Heart left ventricle (tissue), 16 donors: Measurements from ENCODE around the gene VASN. TPM values are rescaled to one million over a fixed set of nuclear protein-coding genes. Genes with fewer than 3 reads are reported as not detected.
"Not testable (repeated sequence)": the region's sequence is repeated elsewhere in the genome, so short reads cannot be mapped to it uniquely, and the experiment has no call there.

Experiments
- ATAC-seq, 4 donors: fragments of 200-7000 bp; cut with Tn5 transposase; one replicate each; pipeline ENCODE4 v1.9.1; 2020 to 2022; ENCODE audit warnings: moderate library complexity in 4 of 4, mild to moderate bottlenecking in 3 of 4, moderate number of reproducible peaks in 1 of 4
- DNase-seq, 5 donors: peaks; one replicate each; pipeline ENCODE4 v3.0.0-alpha.2; 2020
- H3K27ac ChIP-seq, 12 donors: fragments of 200-600 bp; sonication (generic) in 4 of 12; one replicate each; pipeline versions ENCODE4 v1.5.0 to v1.8.0; 2016 to 2022; ENCODE audit warnings: mild to moderate bottlenecking in 2 of 12
- H3K27me3 ChIP-seq, 9 donors: fragments of 200-600 bp; sonication (generic) in 2 of 9; one replicate each; pipeline versions ENCODE4 v1.5.1 to v1.8.0; 2016 to 2022; ENCODE audit warnings: mild to moderate bottlenecking in 3 of 9
- H3K36me3 ChIP-seq, 9 donors: fragments of 200-600 bp; sonication (generic) in 2 of 9; one replicate each; pipeline versions ENCODE4 v1.5.0 to v1.8.0; 2018 to 2022; ENCODE audit warnings: mild to moderate bottlenecking in 2 of 9
- H3K4me1 ChIP-seq, 12 donors: fragments of 200-600 bp; sonication (generic) in 4 of 12; one replicate each; pipeline versions ENCODE4 v1.5.0 to v1.8.0; 2016 to 2022; ENCODE audit warnings: mild to moderate bottlenecking in 3 of 12
- H3K4me3 ChIP-seq, 12 donors: fragments of 200-600 bp; sonication (generic) in 4 of 12; one replicate each; pipeline versions ENCODE4 v1.5.0 to v1.8.0; 2017 to 2022; ENCODE audit warnings: mild to moderate bottlenecking in 9 of 12, moderate library complexity in 4 of 12
- H3K9me3 ChIP-seq, 12 donors: fragments of 200-600 bp; sonication (generic) in 4 of 12; one replicate each; pipeline versions ENCODE4 v1.5.0 to v1.8.0; 2016 to 2022; ENCODE audit warnings: mild to moderate bottlenecking in 1 of 12
- POLR2A ChIP-seq, 2 donors: fragments of 450-650 bp; IDR thresholded peaks; one replicate each; pipeline ENCODE4 v1.6.1; 2017; ENCODE audit warnings: antibody characterized with exemption in 2 of 2, mild to moderate bottlenecking in 2 of 2, moderate library complexity in 2 of 2
- WGBS, 4 donors: extraction: QIAGEN DNeasy Blood & Tissue Kit in 2 of 4; methylation state at CpG; one replicate each; pipeline versions ENCODE4 v1.1.5 to v1.1.7; 2013 to 2018; 5-methylcytosine and 5-hydroxymethylcytosine counted together
- intact Hi-C, 10 donors: fragments of 100-400 bp; cut with DNase I; formaldehyde crosslinking; loops; one replicate each; pipeline versions ENCODE4 v1.11.1 to v1.14.2; 2022
- polyA plus RNA-seq, 2 donors: library from polyadenylated mRNA; stranded (reverse); fragments of 200-250 nt; gene quantifications; one replicate each; pipeline ENCODE4 v1.2.3, GENCODE V29; 2013
- total RNA-seq, 9 donors: library from RNA; depleted of rRNA in 2 of 9; stranded (reverse); fragments of >200 nt in 2 of 9; fragmentation: NEBNext Ultra II Directional in 3 of 9; extraction: Animal tissue kit (Norgen Biotek cat#: 25700) in 3 of 9; gene quantifications; one replicate each; pipeline versions ENCODE4 v1.1.0 to v1.2.4, GENCODE V29; 2016 to 2023
- TF ChIP-seq, protein P1 (sequence below), 12 donors: fragments of 200-600 bp; sonication (generic) in 4 of 12; IDR thresholded peaks; one replicate each; pipeline versions ENCODE4 v1.5.0 to v1.8.0; 2018 to 2022; ENCODE audit warnings: antibody characterized with exemption in 12 of 12, mild to moderate bottlenecking in 5 of 12
- donor health status: ischemic (EF 13 %, LVEDD 7.1; RV severe dilation, severe dysfunction).
- donor health status: healthy with polysubstance abuse.
- donor health status: DM: no; HTN: yes; CAD: no.
- donor health status: DM: no; HTN: no; CAD: no.
- donor health status: ischemic (EF 25% LVEDD 6.9; RV normal size, moderate dysfunction).
- donor health status: ischemic (EF 25% LVEDD 5.7; RV mildly dilated, moderate dysfunction).
- donor health status: healthy.
- donor health status: DM: yes; HTN: yes; CAD: no.
- donor health status: ischemic (EF 35%, LVEDD 5.7; RV mildly dilated, moderate dysfunction).
- donor health status: nonischemic (EF 11% LVEDD 7.7; RV severe dilation, severe dysfunction).
- donor health status: DM: yes; HTN: yes; CAD: no.
- donor health status: PGD.
- donor health status: ischemic (EF 29% LVEDD 5.4; RV normal size, mild dysfunction).
- donor health status: nonischemic (EF 23%, LVEDD 6.1; RV moderate dilation, normal function).

Gene VASN
- total and polyA plus RNA-seq, 11 donors = 3.8 to 20.0 (median 6.2) TPM

DNA sequence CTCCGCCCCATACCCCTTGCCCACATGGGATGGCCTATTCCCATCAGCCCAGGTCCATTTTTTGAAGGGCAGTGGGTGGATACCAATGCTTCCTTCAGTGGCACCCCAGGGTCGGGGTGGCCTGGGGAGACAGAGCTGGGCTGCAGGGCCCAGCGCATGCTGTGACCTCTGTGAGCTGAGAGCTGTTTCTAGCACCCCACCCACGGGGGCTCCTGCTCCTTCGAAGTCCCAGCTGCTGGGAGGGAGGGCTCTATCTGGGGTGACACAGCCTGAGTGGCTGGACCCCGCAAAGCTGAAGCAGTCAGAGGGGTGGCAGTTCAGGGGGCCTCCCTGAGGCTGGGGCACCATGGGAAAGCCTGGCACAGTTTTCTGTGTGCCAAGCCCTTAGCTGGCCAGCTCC lies 31.2 kb upstream of the VASN start:
- Histone ChIP-seq H3K27me3 (no peaks in the 10 kb centered on the region), H3K36me3 (peaks cover 0 to 60% (median 43%) of the 10 kb centered on the region in 9 donors)
- DNase-seq = no peak

DNA sequence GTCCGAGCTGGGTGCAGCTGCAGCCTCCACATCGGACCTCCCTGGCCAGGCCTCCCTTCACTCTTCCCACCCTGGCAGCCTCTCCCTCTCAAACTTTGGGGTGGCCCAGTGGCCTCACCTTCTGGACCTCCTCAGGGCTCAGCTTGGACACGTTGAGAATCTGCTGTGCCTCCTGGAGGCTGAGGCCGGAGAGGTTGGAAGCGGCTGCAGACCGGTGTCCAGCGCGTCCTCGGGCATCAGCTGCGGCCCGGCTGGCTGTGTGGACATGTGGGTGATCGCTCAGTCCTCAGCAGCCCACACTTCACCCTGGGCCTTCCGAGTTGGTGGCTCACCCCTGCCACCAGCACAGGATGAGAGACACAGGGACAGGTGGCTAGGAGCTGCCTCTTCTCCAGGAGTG lies 30.4 kb upstream of the VASN start:
- H3K27ac ChIP-seq = no peak overlapping the region
- H3K9me3 ChIP-seq = no peaks in the 10 kb centered on the region
- WGBS, 4 donors = 88 to 93% (median 91%) methylated on average over 6 to 13 of the region's 13 CpGs
- no peak for ATAC-seq
- H3K4me1 ChIP-seq = peaks cover 0 to 54% (median 23%) of the 10 kb centered on the region in 12 donors
- TF ChIP-seq POLR2A (IDR thresholded peaks at IDR 0.05) = no peak
- TF ChIP-seq, protein P1, sequence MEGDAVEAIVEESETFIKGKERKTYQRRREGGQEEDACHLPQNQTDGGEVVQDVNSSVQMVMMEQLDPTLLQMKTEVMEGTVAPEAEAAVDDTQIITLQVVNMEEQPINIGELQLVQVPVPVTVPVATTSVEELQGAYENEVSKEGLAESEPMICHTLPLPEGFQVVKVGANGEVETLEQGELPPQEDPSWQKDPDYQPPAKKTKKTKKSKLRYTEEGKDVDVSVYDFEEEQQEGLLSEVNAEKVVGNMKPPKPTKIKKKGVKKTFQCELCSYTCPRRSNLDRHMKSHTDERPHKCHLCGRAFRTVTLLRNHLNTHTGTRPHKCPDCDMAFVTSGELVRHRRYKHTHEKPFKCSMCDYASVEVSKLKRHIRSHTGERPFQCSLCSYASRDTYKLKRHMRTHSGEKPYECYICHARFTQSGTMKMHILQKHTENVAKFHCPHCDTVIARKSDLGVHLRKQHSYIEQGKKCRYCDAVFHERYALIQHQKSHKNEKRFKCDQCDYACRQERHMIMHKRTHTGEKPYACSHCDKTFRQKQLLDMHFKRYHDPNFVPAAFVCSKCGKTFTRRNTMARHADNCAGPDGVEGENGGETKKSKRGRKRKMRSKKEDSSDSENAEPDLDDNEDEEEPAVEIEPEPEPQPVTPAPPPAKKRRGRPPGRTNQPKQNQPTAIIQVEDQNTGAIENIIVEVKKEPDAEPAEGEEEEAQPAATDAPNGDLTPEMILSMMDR (IDR thresholded peaks at IDR 0.05) = no peak
- no peak overlapping the region for H3K4me3 ChIP-seq
- intact Hi-C loops = no loop called here
- no peak for DNase-seq
- no peaks in the 10 kb centered on the region for H3K27me3 ChIP-seq
- H3K36me3 ChIP-seq = peaks cover 0 to 52% (median 35%) of the 10 kb centered on the region in 9 donors

More for the DNA sequence above, 31.2 kb upstream of the VASN start:
- peak overlapping the region in 2 of 12 donors; percentile 14 to 33 for H3K27ac ChIP-seq
- TF ChIP-seq POLR2A (IDR thresholded peaks at IDR 0.05) = no peak
- TF ChIP-seq, protein P1 (IDR thresholded peaks at IDR 0.05) = no peak
- no peak for ATAC-seq
- intact Hi-C loops = no loop called here
- no peak overlapping the region for H3K4me3 ChIP-seq
- WGBS, 4 donors = 80 to 88% (median 87%) methylated on average over 5 to 6 of the region's 6 CpGs
- no peaks in the 10 kb centered on the region for H3K9me3 ChIP-seq
- peaks cover 0 to 48% (median 23%) of the 10 kb centered on the region in 12 donors for H3K4me1 ChIP-seq

- DNase-seq = no peak
- Histone ChIP-seq H3K27ac (no peak overlapping the region), H3K9me3 (no peaks in the 10 kb centered on the region), H3K36me3 (peaks cover 0 to 33% (median 18%) of the 10 kb centered on the region in 9 donors), H3K27me3 (no peaks in the 10 kb centered on the region), H3K4me1 (peaks cover 0 to 61% (median 30%) of the 10 kb centered on the region in 12 donors), H3K4me3 (no peak overlapping the region)
- no peak for TF ChIP-seq POLR2A (IDR thresholded peaks at IDR 0.05)
- TF ChIP-seq, protein P1 (IDR thresholded peaks at IDR 0.05) = no peak
- peak in 1 of 4 donors; percentile 22 for ATAC-seq
- intact Hi-C loops = no loop called here
- 79 to 87% (median 84%) methylated on average over 21 of the region's 21 CpGs for WGBS, 4 donors
Measured at GRCh38 chr16:4342866-4343744, 28.5 kb upstream of the VASN start.

DNA sequence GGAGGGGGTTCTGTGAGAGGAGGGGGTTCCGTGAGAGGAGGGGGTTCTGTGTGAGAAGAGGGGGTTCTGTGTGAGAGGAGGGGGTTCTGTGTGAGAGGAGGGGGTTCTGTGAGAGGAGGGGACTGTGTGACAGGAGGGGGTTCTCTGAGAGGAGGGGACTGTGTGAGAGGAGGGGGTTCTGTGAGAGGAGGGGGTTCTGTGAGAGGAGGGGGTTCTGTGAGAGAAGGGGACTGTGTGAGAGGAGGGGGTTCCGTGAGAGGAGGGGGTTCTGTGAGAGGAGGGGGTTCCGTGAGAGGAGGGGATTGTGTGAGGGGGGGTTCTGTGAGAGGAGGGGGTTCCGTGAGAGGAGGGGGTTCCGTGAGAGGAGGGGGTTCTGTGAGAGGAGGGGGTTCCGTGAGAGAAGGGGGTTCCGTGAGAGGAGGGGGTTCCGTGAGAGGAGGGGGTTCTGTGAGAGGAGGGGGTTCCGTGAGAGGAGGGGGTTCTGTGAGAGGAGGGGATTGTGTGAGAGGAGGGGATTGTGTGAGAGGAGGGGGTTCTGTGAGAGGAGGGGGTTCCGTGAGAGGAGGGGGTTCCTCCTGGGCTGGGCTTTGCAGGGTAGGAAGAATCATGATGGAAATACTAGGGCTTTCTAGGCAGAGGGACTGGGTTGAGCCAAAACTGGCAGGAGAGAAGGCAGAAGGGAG lies 27.2 kb upstream of the VASN start:
- 56 to 65% (median 60%) methylated on average over 10 of the region's 10 CpGs for WGBS, 4 donors
- H3K9me3 ChIP-seq, H3K4me3 ChIP-seq, H3K27ac ChIP-seq, DNase-seq, intact Hi-C loops, ATAC-seq, H3K27me3 ChIP-seq: not testable (repeated sequence)
- Histone ChIP-seq H3K36me3 (peaks cover 0 to 21% (median 10%) of the 10 kb centered on the region in 9 donors), H3K4me1 (peaks cover 0 to 59% (median 30%) of the 10 kb centered on the region in 12 donors)
